GM21367 (cell line): ENCODE results near the gene SECISBP2.

Experiments
- ATAC-seq: cut with Tn5 transposase; IDR thresholded peaks from one replicate; pipeline ENCODE4 v1.9.1; 2021; ENCODE audit not compliant: unreplicated experiment

Gene SECISBP2

GRCh38 chr9:89379508-89380115, 61.3 kb downstream of the SECISBP2 start:
- ATAC-seq = no peak

DNA sequence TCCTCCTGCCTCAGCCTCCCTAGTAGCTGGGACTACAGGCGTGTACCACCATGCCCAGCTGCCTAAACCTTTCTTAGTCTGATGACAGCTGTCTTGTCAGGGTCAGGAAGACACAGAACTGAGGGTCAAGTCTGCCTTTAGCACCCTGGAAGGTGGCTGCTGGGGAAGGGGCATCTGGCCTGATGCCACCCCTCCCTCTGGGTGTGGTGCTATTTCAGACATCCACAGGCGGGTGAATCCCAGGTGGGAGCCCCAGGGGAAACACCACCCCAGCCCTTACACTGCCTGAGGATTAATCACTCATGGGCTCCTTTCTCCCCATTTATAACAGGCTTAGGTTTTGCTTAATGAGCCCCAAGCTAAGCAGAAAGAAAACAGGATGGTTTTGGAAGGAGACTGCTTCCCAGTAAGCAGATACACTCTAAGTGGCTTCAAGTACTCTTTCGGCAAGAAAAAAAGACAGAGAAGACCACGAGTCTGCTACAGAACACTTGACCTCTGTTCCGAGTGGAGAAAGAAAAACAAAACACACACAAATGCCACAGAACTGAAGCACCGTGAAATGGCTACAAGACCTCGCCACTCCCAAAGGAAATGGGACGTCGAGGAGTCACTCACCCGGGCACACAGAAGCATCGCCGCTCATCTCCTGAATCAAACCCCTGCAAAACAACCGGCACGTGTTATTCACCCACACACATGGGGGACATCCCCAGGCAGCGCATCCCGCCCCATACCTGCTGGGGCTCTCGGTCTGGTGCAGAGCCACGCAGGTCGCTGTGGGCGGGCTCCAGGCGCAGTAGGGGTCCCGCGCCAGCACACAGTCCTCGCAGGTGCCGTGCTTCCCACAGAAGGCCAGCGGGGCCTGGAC, 62.4 kb downstream of the SECISBP2 start:
- ATAC-seq = no peak

- no peak for ATAC-seq
These were observed 63.0 kb downstream of the SECISBP2 start for GRCh38 chr9:89381308-89381609.

GRCh38 chr9:89382026-89382986, 64.0 kb downstream of the SECISBP2 start:
- no peak for ATAC-seq

DNA sequence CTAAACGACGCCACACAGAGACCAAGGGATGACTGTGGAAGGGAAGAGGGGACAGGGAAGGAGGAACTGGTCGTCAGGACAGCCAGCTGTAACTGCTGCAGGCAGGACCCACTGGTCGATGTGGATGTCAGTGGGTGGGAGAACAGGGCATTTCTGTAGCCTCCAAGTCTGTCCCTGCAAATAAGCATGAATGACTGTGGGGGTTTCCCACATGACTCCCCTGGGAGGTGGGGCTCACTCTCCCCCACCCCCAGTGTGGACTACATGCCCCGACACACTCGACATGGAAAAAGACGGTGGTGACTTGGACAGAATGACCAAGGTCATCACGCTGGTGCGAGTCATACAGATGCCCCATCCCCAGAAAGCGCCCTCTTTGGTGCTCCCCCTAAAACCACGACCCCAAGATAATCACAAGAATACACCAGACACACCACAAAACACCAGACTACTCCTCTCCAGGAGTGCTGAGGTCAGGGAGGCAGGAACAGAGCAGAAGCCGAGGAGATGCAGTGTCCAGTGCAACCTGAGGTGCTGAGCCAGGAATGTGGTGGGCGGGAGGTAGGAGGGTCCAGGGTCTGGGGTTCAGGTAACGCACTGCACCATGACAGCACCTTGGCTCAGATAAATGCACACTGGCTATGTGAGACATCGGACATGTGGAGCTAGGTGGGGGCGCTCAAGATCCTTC, 64.9 kb downstream of the SECISBP2 start:
- no peak for ATAC-seq

DNA sequence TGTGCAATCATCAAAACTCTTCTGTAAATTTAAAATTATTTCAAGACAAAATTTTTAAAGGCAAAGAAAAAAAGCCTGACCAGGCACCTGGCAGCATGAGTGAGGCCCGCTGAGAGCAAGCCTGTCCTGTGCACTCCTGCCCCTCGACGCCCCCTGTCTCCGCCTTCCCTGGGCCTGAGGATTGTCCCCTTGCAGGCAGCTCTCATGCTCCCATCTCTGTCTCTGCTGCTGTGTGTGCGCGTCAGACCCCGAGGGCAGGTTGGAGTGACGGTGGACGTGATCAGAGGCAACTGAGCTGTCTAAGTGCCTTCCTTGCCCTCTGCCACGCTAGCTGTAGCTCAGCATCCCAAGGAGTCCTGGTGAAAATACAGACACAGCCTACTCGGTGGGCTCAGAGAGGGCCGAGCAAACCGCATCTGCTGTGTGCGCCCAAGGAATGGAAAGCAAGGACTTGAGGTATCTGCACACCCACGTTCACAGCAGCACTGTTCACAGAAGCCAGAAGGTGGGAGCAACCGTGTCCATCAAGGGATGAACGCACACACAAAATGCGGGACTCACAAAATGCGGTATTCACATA, 65.5 kb downstream of the SECISBP2 start:
- no peak for ATAC-seq

DNA sequence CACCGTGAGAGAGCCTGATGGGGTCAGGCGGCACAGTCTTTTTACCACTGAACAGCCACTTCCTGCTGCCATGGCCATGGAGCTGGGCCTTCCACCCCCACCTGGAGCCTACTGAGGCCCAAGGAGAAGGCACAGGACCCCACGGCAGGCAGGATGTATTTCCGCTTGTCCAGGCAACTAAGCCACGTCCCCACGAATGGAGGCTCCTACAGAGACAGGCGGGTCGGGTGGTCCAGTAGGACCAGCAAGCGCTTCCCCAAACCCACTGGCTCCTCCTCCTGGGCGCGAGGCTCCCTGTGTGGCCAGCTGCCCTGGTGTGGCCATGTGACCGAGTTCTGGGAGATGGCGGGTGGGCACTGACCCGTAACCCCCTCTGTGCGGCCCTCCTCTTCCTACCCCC, 66.5 kb downstream of the SECISBP2 start:
- ATAC-seq = no peak

- no peak for ATAC-seq
These were observed 67.9 kb downstream of the SECISBP2 start for GRCh38 chr9:89386206-89386605.

DNA sequence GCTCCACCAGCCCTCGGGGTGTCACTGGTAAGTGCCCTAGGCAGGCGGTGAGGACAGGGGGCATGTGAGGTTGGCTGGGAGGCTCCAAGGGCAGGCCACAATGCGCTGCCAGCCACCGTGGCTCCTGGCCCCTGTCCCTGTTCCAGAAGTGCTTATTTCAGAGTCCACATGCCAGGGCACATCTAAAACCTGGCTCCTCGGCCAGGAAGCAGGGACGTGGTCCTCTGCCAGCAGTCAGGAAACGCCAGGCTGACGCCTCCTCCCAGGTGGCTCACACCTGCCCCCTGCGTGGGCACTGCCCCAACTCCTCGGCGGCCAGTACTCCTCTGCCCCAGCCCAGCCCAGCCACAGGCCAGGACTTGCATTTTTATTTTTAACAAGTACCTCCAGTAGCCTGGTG, 68.5 kb downstream of the SECISBP2 start:
- ATAC-seq = no peak

DNA sequence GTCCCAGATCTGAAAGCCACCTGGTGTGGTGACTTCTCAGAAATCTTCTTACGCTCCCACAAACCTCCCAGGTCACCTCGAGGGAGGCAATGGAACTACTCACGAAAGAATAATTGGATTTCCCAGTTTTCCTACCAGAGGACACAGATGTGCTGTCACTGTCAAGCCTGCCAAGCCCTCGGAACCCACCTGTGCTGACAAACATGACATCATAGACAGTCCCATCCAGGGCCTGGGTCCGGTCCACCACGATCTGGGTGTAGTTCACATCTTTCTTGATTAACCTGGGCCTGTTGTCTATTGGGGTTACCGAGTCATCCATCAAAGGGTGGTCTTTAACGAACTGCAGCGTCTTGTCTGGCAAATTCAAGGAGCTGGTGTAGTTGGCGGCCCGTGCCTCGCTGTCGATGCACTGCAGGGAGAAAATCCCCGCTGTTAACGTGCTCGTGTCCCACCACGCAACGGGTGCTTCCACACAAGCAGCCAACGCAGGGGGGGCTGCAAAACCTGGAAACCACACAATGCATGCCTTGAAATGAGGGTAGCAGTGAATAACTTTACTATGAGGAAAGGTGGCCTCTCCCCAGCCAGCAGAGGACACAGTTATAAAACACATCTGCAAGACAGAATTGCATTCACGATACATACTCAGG, 69.0 kb downstream of the SECISBP2 start:
- no peak for ATAC-seq

GRCh38 chr9:89388084-89388867, 70.0 kb downstream of the SECISBP2 start:
- ATAC-seq = no peak

GRCh38 chr9:89388868-89389177, 70.5 kb downstream of the SECISBP2 start:
- ATAC-seq = no peak

- no peak for ATAC-seq
These were observed 71.8 kb downstream of the SECISBP2 start for GRCh38 chr9:89390068-89390555.

GRCh38 chr9:89390578-89391116, 72.3 kb downstream of the SECISBP2 start:
- no peak for ATAC-seq

DNA sequence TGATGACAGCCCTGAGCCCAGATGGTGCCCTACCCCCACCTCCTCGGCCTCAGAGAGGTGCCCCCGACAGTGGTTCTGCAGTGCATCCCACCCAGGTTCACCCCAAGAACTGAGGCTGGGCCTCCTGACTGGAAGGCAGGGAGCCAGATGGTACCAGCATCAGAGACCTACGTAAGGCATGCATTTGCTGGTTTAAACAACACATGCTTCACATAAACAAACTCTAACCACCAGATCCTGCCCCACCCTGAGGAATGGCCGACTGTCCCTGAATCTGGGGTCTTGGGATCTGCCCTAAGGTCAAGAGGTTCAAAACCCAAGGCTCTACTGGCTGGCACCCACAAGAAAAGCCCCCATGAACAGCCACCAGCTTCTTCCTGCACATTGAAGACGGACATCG, 73.3 kb downstream of the SECISBP2 start:
- no peak for ATAC-seq

- no peak for ATAC-seq
These were observed 76.1 kb downstream of the SECISBP2 start for GRCh38 chr9:89394412-89394811.

DNA sequence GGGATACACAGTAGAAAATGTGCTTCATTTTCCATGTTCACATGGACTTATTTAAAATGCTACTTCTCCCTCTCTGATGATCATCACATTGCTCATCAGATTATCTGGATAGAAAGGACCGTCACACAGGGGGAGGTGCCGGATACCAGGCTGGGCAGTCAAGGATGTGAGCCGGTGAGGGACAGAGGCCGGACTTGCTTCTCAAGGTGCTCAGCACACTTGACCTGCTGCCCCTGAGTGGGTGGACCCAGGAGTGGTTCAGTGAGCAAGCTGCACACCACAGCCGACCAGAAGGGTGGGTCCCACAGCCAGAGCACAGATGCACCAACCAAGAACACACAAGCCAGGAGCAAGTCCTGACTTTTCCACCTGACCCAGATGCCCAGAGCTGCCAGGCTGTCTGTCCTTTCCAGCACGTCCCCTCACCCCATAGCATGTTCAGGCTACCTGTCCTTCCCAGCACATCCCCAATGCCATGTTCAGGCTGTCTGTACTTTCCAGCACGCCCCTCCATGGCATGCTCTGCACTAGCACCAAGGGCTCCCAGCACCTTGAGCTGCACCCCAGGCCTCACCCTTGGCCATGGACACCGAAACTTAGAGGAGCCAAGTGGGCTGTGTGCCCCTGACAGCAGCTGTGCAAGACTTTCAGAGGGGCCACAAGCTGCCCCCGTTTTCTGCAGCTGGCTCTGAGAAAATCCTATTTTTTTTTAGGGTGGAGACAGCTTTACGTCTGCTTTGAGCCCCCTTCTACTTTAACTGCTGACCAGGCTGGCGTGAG, 77.8 kb downstream of the SECISBP2 start:
- ATAC-seq = no peak

GRCh38 chr9:89397471-89397870, 79.2 kb downstream of the SECISBP2 start:
- ATAC-seq = no peak
